Measurements from ENCODE around the gene ATAD3C.
"Not testable (repeated sequence)": the region's sequence is repeated elsewhere in the genome, so short reads cannot be mapped to it uniquely, and the experiment has no call there.

DNA sequence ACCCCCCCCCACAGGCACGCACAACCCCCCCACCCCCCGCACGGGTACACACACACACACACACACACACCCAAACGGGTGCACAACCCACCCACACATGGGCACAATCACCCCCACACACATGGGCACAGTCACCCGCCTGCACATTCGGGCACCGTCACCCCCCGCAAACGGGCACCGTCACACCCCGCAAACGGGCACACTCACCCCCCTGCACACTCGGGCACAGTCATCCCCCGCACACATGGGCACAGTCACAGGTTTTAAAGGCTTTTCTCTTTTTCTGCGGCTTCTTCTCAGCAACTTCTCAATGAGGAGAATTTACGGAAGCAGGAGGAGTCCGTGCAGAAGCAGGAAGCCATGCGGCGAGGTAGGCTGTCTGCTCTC is 69.1 kb downstream of the ATAD3C start:
- TF ChIP-seq POLR2A, POLR2AphosphoS5 (IDR thresholded peaks at IDR 0.05; ENCODE audit: low read depth, low read length): not testable (repeated sequence)

Measured in GM12892 (cell line).